Measurements from ENCODE around the gene YIPF1.

Gene YIPF1

GRCh38 chr1:53906121-53906520, 16.5 kb upstream of the YIPF1 start:
- Histone ChIP-seq H3K4me1 (ENCODE audit: insufficient read depth, low read length) (peaks cover 4% of the 10 kb centered on the region; the same call in 1 of the 2 replicates), H3K9me3 (ENCODE audit: control insufficient read depth, insufficient read depth, low read length) (no peaks in the 10 kb centered on the region), H3K36me3 (ENCODE audit: insufficient read depth, low read length) (no peaks in the 10 kb centered on the region), H3K9ac (ENCODE audit: low read depth, low read length) (no peak overlapping the region)

- H3K9ac ChIP-seq (ENCODE audit: low read depth, low read length) = no peak overlapping the region
- no peaks in the 10 kb centered on the region for H3K36me3 ChIP-seq (ENCODE audit: insufficient read depth, low read length)
- no peaks in the 10 kb centered on the region for H3K9me3 ChIP-seq (ENCODE audit: control insufficient read depth, insufficient read depth, low read length)
- H3K4me1 ChIP-seq (ENCODE audit: insufficient read depth, low read length) = peaks cover 4% of the 10 kb centered on the region; the same call in 1 of the 2 replicates
These were observed 15.9 kb upstream of the YIPF1 start for GRCh38 chr1:53905509-53905908.

GRCh38 chr1:53902235-53903138, 12.9 kb upstream of the YIPF1 start:
- Histone ChIP-seq H3K9ac (ENCODE audit: low read depth, low read length) (no peak overlapping the region), H3K9me3 (ENCODE audit: control insufficient read depth, insufficient read depth, low read length) (no peaks in the 10 kb centered on the region), H3K4me1 (ENCODE audit: insufficient read depth, low read length) (no peaks in the 10 kb centered on the region), H3K36me3 (ENCODE audit: insufficient read depth, low read length) (no peaks in the 10 kb centered on the region)

GRCh38 chr1:53899708-53900107, 10.1 kb upstream of the YIPF1 start:
- Histone ChIP-seq H3K4me1 (ENCODE audit: insufficient read depth, low read length) (no peaks in the 10 kb centered on the region), H3K9ac (ENCODE audit: low read depth, low read length) (no peak overlapping the region), H3K36me3 (ENCODE audit: insufficient read depth, low read length) (no peaks in the 10 kb centered on the region), H3K9me3 (ENCODE audit: control insufficient read depth, insufficient read depth, low read length) (no peaks in the 10 kb centered on the region)

- Histone ChIP-seq H3K9me3 (ENCODE audit: control insufficient read depth, insufficient read depth, low read length) (no peaks in the 10 kb centered on the region), H3K4me1 (ENCODE audit: insufficient read depth, low read length) (no peaks in the 10 kb centered on the region), H3K36me3 (ENCODE audit: insufficient read depth, low read length) (no peaks in the 10 kb centered on the region), H3K9ac (ENCODE audit: low read depth, low read length) (no peak overlapping the region)
These were observed 9.6 kb upstream of the YIPF1 start for GRCh38 chr1:53899206-53899628.

GRCh38 chr1:53896635-53897229, 7.1 kb upstream of the YIPF1 start:
- H3K9ac ChIP-seq (ENCODE audit: low read depth, low read length) = no peak overlapping the region
- no peaks in the 10 kb centered on the region for H3K36me3 ChIP-seq (ENCODE audit: insufficient read depth, low read length)
- H3K4me1 ChIP-seq (ENCODE audit: insufficient read depth, low read length) = no peaks in the 10 kb centered on the region
- no peaks in the 10 kb centered on the region for H3K9me3 ChIP-seq (ENCODE audit: control insufficient read depth, insufficient read depth, low read length)

- Histone ChIP-seq H3K9me3 (ENCODE audit: control insufficient read depth, insufficient read depth, low read length) (no peaks in the 10 kb centered on the region), H3K9ac (ENCODE audit: low read depth, low read length) (no peak overlapping the region), H3K4me1 (ENCODE audit: insufficient read depth, low read length) (peaks cover 3% of the 10 kb centered on the region), H3K36me3 (ENCODE audit: insufficient read depth, low read length) (no peaks in the 10 kb centered on the region)
These were observed 5.8 kb upstream of the YIPF1 start for GRCh38 chr1:53895421-53895820.

- Histone ChIP-seq H3K9ac (ENCODE audit: low read depth, low read length) (no peak overlapping the region), H3K4me1 (ENCODE audit: insufficient read depth, low read length) (peaks cover 6% of the 10 kb centered on the region), H3K36me3 (ENCODE audit: insufficient read depth, low read length) (no peaks in the 10 kb centered on the region), H3K9me3 (ENCODE audit: control insufficient read depth, insufficient read depth, low read length) (no peaks in the 10 kb centered on the region)
These were observed 5.0 kb upstream of the YIPF1 start for GRCh38 chr1:53894644-53895043.

GRCh38 chr1:53893999-53894636, 4.5 kb upstream of the YIPF1 start, which contains the start of gene DIO1:
TSS of gene DIO1 (plus strand) at chr1:53894187. CDS start at chr1:53894211, 24 bp downstream.
- no peaks in the 10 kb centered on the region for H3K9me3 ChIP-seq (ENCODE audit: control insufficient read depth, insufficient read depth, low read length)
- H3K9ac ChIP-seq (ENCODE audit: low read depth, low read length) = no peak within 1 kb of the TSS
- no peaks in the 10 kb centered on the region for H3K36me3 ChIP-seq (ENCODE audit: insufficient read depth, low read length)
- peaks cover 6% of the 10 kb centered on the region for H3K4me1 ChIP-seq (ENCODE audit: insufficient read depth, low read length)

- Histone ChIP-seq H3K4me1 (ENCODE audit: insufficient read depth, low read length) (peaks cover 6% of the 10 kb centered on the region), H3K9ac (ENCODE audit: low read depth, low read length) (no peak overlapping the region), H3K36me3 (ENCODE audit: insufficient read depth, low read length) (no peaks in the 10 kb centered on the region), H3K9me3 (ENCODE audit: control insufficient read depth, insufficient read depth, low read length) (no peaks in the 10 kb centered on the region)
These were observed 3.3 kb upstream of the YIPF1 start for GRCh38 chr1:53892911-53893310.

- H3K9ac ChIP-seq (ENCODE audit: low read depth, low read length) = no peak overlapping the region
- no peaks in the 10 kb centered on the region for H3K36me3 ChIP-seq (ENCODE audit: insufficient read depth, low read length)
These were observed 2.1 kb upstream of the YIPF1 start for GRCh38 chr1:53891678-53892077.

GRCh38 chr1:53891018-53891417, 1.4 kb upstream of the YIPF1 start:
- H3K9me3 ChIP-seq (ENCODE audit: control insufficient read depth, insufficient read depth, low read length) = no peaks in the 10 kb centered on the region
- no peak overlapping the region for H3K9ac ChIP-seq (ENCODE audit: low read depth, low read length)
- no peaks in the 10 kb centered on the region for H3K36me3 ChIP-seq (ENCODE audit: insufficient read depth, low read length)
- peaks cover 6% of the 10 kb centered on the region for H3K4me1 ChIP-seq (ENCODE audit: insufficient read depth, low read length)

More at GRCh38 chr1:53891678-53892077, 2.1 kb upstream of the YIPF1 start:
- peaks cover 6% of the 10 kb centered on the region for H3K4me1 ChIP-seq (ENCODE audit: insufficient read depth, low read length)
- H3K9me3 ChIP-seq (ENCODE audit: control insufficient read depth, insufficient read depth, low read length) = no peaks in the 10 kb centered on the region

- no peaks in the 10 kb centered on the region for H3K36me3 ChIP-seq (ENCODE audit: insufficient read depth, low read length)
- peak overlapping the region; percentile 53; the same call in 1 of the 2 replicates for H3K9ac ChIP-seq (ENCODE audit: low read depth, low read length)
- H3K9me3 ChIP-seq (ENCODE audit: control insufficient read depth, insufficient read depth, low read length) = no peaks in the 10 kb centered on the region
- H3K4me1 ChIP-seq (ENCODE audit: insufficient read depth, low read length) = peaks cover 6% of the 10 kb centered on the region
These were observed 935 bp upstream of the YIPF1 start for GRCh38 chr1:53890522-53890941.

GRCh38 chr1:53888681-53889080, 916 bp downstream of the YIPF1 start:
- Histone ChIP-seq H3K9me3 (ENCODE audit: control insufficient read depth, insufficient read depth, low read length) (no peaks in the 10 kb centered on the region), H3K4me1 (ENCODE audit: insufficient read depth, low read length) (peaks cover 6% of the 10 kb centered on the region), H3K9ac (ENCODE audit: low read depth, low read length) (no peak overlapping the region), H3K36me3 (ENCODE audit: insufficient read depth, low read length) (no peaks in the 10 kb centered on the region)
